Measurements from ENCODE around the gene ZNG1B. TPM values are rescaled to one million over a fixed set of nuclear protein-coding genes. Genes with fewer than 3 reads are reported as not detected.

Gene ZNG1B
- polyA plus RNA-seq: 157 and 180 TPM in 2 replicates

GRCh38 chr2:113437508-113438465 is at the start of gene ZNG1B:
TSS of gene ZNG1B (plus strand) at chr2:113437691. CDS start at chr2:113437869, 178 bp downstream.

GRCh38 chr2:113498365-113498764 is 60.9 kb downstream of the ZNG1B start, which contains the start of gene FOXD4L1:
TSS of gene FOXD4L1 (plus strand) at chr2:113498665. CDS start at chr2:113499257, 592 bp downstream.

Other genes with a start within 250 kb of the ZNG1B start
- gene PAX8, start 158.8 kb upstream of the ZNG1B start, polyA plus RNA-seq: not detected in 2 replicates
- not detected in 2 replicates for gene FOXD4L1, start 61.0 kb downstream of the ZNG1B start, polyA plus RNA-seq
- gene RABL2A, start 189.6 kb downstream of the ZNG1B start, polyA plus RNA-seq: 4.5 and 7.3 TPM in 2 replicates

Measured in Purkinje cell (primary cell).